HG02981 (cell line): ENCODE data around the gene SUPT16H.
"Not testable (repeated sequence)": the region's sequence is repeated elsewhere in the genome, so short reads cannot be mapped to it uniquely, and the experiment has no call there.

Source experiments
- ATAC-seq: cut with Tn5 transposase; IDR thresholded peaks from one replicate; pipeline ENCODE4 v1.9.1; 2021; ENCODE audit warnings: mild to moderate bottlenecking, moderate library complexity; ENCODE audit not compliant: unreplicated experiment

SUPT16H gene

GRCh38 chr14:21307637-21308036 lies 76.2 kb downstream of the SUPT16H start:
- no peak for ATAC-seq

GRCh38 chr14:21302836-21303140 lies 81.0 kb downstream of the SUPT16H start:
- ATAC-seq, result not testable (repeated sequence)

DNA sequence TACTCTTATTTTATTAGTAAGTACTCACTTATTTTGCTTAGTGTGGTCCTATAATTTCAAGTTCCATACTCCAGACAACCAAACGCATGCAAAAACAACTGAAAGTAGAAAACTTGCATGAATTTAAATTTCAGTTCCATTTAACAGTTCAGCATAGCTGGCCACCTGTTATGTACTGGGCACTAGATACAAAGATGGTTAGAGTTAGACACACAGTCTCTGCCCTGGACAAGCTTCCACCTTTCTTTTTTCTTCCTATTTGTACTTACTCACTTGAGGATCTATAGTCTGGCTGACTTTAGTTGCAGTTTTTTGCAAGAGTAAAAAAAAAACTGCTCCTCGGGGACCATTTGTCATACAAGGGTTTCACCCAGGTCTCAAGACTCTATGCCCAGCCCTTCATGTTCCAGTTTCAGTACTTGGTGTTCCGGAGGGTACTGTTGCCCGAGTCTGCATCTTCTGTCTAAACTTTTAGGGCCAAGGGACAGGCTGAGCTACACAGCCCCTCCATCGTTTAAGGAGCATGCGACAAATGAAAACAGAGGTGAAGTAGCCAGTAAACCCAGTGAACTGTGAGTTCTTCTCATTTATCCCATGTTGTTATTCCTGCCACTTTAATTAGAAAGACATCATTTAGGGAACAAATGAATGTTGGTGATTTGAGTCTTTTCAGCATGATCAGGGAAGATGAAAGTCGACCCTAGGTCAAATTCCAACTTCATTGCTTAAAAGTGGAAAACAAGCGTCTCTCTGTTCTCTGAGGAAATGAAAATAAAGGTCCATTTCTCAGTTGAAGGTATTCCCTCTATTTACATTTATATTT lies 81.6 kb downstream of the SUPT16H start:
- ATAC-seq, result no peak
